GM10266 (cell line): ENCODE data around the gene TSC22D1.

Experiments
- DNase-seq: peaks from one replicate; pipeline ENCODE4 v3.0.0; 2012; ENCODE audit errors: extremely low spot score
- CTCF ChIP-seq: IDR thresholded peaks from 2 replicates; pipeline ENCODE4 v1.5.1; 2012; ENCODE audit warnings: mild to moderate bottlenecking, low read depth; ENCODE audit not compliant: control insufficient read depth, insufficient read depth; ENCODE audit errors: missing control alignments

The TSC22D1 gene

GRCh38 chr13:44435919-44436510, 140.1 kb downstream of the TSC22D1 start:
- DNase-seq = no peak

GRCh38 chr13:44435142-44435918, 140.8 kb downstream of the TSC22D1 start:
- DNase-seq = peak; percentile 88
- no peak for TF ChIP-seq CTCF

More at GRCh38 chr13:44435919-44436510, 140.1 kb downstream of the TSC22D1 start:
- TF ChIP-seq CTCF = no peak

GRCh38 chr13:44434766-44435141, 141.4 kb downstream of the TSC22D1 start:
- TF ChIP-seq CTCF = no peak

GRCh38 chr13:44433863-44434765, 142.0 kb downstream of the TSC22D1 start:
- DNase-seq = no peak
- TF ChIP-seq CTCF = no peak

More at GRCh38 chr13:44434766-44435141, 141.4 kb downstream of the TSC22D1 start:
- DNase-seq = no peak

GRCh38 chr13:44432650-44433049, 143.5 kb downstream of the TSC22D1 start:
- TF ChIP-seq CTCF = no peak
- DNase-seq = no peak

- TF ChIP-seq CTCF = no peak
- no peak for DNase-seq
Measured at GRCh38 chr13:44431150-44431549, 145.0 kb downstream of the TSC22D1 start.
